Motor neuron (in vitro differentiated cells): ENCODE results near the gene DDX24. TPM values are rescaled to one million over a fixed set of nuclear protein-coding genes. Genes with fewer than 3 reads are reported as not detected.

Source experiments
- ATAC-seq, 8 experiments: fragments of 200-7000 bp; cut with Tn5 transposase; replicated peaks in 6 of 8; 2 replicates each; pipeline ENCODE4 v1.8.0; 2021; ENCODE audit warnings: mild to moderate bottlenecking in 8 of 8, moderate library complexity in 8 of 8
- H3K27ac ChIP-seq, 2 donors: fragments of 250-450 bp; sonication (Bioruptor Pico); 2 replicates each; pipeline ENCODE4 v1.9.0; 2021; ENCODE audit warnings: antibody characterized with exemption in 2 of 2, mild to moderate bottlenecking in 2 of 2, moderate library complexity in 1 of 2
- H3K4me1 ChIP-seq, 2 donors: fragments of 250-450 bp; sonication (Bioruptor Pico); replicated peaks in 1 of 2; 2 replicates each; pipeline ENCODE4 v1.6.1; 2021; ENCODE audit warnings: antibody characterized with exemption in 2 of 2, mild to moderate bottlenecking in 2 of 2, moderate library complexity in 1 of 2
- H3K4me3 ChIP-seq, 5 donors: fragments of 250-450 bp; sonication (Bioruptor Pico); 2 replicates each; pipeline ENCODE4 v1.9.0; 2021; ENCODE audit warnings: antibody characterized with exemption in 5 of 5, mild to moderate bottlenecking in 5 of 5, moderate library complexity in 4 of 5
- whole genome bisulfite sequencing, 10 experiments: fragments of 450-650 bp; shearing (Covaris generic); methylation state at CpG; one replicate each; pipeline ENCODE4 v1.0.0; 2022; 5-methylcytosine and 5-hydroxymethylcytosine counted together
- in situ Hi-C, 9 experiments: fragments of 400-800 bp; cut with MboI; loops; one replicate each; pipeline ENCODE4 v1.15.0; 2021; ENCODE audit warnings: low sequenced_read_pairs in 9 of 9, low pct_unique_long_range_greater_than_20kb in 2 of 9; ENCODE audit not compliant: unreplicated experiment in 9 of 9
- total RNA-seq, 8 experiments: library from RNA; unstranded; fragments of 300-600 nt; gene quantifications; 2 replicates each; pipeline versions ENCODE4 v1.2.3 to v1.2.4, GENCODE V29; 2022

Gene DDX24
- total RNA-seq, 8 experiments from 2014 or later, result 207 to 327 (median 243) TPM

DNA sequence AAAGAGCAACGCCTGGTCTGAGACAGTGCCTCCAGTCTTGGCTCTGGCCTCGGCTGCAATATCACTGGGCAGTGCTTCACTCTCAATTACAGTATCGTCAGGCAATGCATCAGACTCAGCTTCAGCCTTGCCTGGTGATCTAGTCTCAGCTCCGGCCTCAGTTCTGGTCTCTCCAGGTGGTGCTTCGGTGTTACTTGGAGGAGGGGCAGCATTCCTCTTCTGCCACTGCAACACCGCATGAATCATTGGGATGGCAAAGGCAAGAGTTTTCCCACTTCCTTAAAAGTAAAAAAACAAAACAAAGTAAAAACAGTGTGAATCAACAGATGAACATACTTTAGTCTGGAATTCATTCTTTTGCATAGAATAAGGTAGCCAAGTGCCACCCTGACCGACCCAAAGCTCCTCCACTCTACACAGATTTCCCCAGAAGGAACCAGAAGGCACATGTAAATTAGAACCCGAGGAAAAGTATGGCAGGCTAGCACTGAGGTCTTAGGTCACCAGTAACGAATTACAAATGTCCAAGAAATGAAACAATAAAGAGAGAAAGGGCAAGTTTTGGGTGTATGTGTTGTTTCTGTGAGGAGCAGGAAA lies 18.6 kb downstream of the DDX24 start:
- Histone ChIP-seq H3K4me3 (no peak overlapping the region), H3K27ac (no peak overlapping the region), H3K4me1 (peaks cover 0 to 7% of the 10 kb centered on the region in 2 donors)
- in situ Hi-C loops, result no loop called here
- 33 to 100% (median 77%) methylated on average over 1 to 8 of the region's 9 CpGs for WGBS, 10 experiments
- ATAC-seq, result peak in 2 of 8 experiments; percentile 53 to 74

DNA sequence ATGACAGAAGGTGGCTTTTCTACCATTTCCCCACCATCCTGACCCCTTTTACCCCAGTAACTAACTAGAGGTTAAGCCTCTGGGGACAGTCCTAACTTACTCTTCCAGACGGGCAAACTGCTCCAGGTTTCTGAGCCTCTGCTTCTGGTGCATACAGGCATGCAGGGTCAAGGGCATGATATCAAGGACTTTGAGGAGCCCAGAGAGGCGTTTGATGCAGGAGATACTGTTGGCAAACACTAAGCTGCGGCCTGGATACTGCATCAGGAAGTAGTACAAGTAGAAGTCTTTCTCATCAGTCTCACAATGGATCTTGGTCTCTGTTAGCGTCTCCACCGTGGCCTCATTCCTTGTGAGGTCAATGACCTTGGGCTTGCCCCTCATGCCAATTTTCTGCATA lies 21.0 kb downstream of the DDX24 start:
- H3K4me3 ChIP-seq, result no peak overlapping the region
- no peaks in the 10 kb centered on the region for H3K4me1 ChIP-seq
- in situ Hi-C loops, result no loop called here
- H3K27ac ChIP-seq, result no peak overlapping the region
- no peak for ATAC-seq
- WGBS, 10 experiments, result 80 to 100% (median 92%) methylated on average over 1 to 4 of the region's 5 CpGs; no CpG with 5 or more reads in 4 of the 10 experiments

DNA sequence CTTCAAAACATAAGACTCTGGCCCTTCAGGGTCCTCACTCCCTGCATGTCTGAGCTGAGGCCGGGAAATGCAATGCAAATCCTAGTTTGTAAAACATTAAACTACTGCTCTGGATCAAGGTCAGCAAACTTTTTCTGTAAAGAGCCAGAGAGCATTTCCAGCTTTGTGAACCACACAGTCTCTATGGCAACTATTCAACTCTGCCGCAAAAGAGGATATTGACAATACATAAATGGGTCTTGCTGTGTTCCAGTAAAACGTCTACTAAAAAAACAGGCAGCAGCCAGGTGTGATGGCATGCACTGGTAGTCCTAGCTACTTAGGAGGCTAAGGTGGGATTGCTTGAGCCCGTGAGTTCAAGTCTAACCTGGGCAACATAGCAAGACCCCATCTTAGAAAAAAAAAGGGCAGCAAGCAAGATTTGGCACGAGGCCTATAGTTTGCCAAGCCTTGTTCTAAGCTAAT lies 22.3 kb downstream of the DDX24 start:
- Histone ChIP-seq H3K27ac (no peak overlapping the region), H3K4me1 (no peaks in the 10 kb centered on the region), H3K4me3 (no peak overlapping the region)
- ATAC-seq, result peak in 1 of 8 experiments; percentile 66
- WGBS, 10 experiments, result 62 to 100% (median 91%) methylated on average over 2 to 4 of the region's 5 CpGs; no CpG with 5 or more reads in 1 of the 10 experiments
- in situ Hi-C loops, result no loop called here

DNA sequence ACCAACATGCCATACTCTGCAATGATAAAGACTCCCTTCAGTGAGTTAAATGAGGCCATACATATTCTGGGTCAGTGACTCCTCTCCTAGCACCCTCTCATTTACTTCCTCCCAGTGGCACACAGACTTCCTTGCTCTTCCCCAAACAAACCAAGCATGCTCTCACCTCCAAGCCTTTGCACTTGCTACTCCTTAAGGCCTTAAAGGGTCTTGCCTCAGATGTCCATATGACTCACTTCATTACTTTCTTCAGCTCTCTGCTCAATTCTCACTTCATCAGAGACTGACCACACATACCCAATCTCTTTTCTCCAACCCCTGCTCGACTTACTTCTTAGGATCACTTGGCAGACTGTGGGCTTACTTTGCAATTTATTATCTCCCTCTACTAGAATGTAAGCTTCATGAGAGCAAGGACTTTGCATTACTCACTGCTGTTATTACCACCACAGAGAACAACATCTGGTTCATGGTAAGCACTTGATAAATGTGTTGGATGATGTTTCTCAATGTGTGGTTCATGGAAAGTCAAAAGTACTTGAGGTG lies 22.8 kb downstream of the DDX24 start:
- in situ Hi-C loops, result no loop called here
- no peak overlapping the region for H3K4me3 ChIP-seq
- no peak for ATAC-seq
- no peak overlapping the region for H3K27ac ChIP-seq
- 63 to 100% (median 75%) methylated on average over 1 of the region's 1 CpG; no CpG with 5 or more reads in 3 of the 10 experiments for WGBS, 10 experiments
- H3K4me1 ChIP-seq, result no peaks in the 10 kb centered on the region

DNA sequence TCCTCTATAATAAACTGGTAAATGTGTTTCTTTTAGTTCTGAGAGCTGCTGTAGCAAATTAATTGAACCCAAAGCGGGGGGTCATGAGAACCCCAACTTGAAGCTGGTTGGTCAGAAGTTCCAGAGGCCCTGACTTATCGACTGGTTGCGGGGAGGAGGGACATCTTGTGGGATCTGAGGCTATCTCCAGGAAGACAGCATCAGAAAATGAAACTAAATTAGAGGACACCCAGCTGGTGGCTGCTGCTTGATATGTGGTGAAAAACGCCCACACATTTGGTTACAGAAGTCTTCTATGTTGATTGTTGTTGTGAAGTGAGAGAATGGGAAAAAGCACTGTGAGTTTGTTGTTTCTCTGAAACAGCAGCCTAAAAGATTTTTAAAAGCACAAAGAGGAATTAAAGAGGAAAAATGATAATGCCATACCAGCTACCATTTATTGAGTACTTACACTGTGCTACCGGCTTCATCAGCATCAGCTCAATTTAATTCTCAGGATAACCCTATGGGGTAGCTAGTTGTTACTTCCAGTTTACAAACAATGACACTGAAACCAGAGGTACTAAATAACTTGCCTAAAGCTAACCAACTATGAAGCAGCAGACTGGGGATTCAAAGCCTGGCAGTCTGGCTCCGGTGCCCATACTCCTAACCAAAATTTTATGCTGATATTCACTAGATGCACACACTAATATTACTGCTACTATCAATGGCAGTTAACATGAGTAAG lies 24.3 kb downstream of the DDX24 start:
- ATAC-seq, result peak in 1 of 8 experiments; percentile 45
- no peak overlapping the region for H3K27ac ChIP-seq
- H3K4me3 ChIP-seq, result no peak overlapping the region
- peaks cover 0 to 2% of the 10 kb centered on the region in 2 donors for H3K4me1 ChIP-seq
- WGBS, 10 experiments, result 60 to 100% (median 94%) methylated on average over 1 to 6 of the region's 6 CpGs
- in situ Hi-C loops, result no loop called here

DNA sequence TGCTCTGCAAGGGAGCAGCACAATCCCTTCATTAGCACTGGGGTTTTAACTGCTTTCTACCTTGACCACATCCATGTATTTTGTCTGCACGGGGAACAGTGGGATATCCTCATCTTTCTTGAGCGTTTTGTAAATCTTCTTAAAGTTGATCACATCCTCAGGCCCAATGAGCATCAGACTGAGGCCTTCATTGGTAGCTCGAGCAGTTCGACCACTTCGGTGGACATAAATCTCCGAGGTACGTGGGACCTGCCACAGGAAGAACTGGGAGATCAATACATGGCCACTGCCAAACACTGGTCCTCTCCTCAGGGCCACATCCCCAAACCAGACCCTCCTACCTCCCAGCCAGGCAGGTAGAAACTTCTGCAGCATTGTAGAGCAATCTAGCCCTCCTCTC lies 26.1 kb downstream of the DDX24 start:
- Histone ChIP-seq H3K27ac (no peak overlapping the region), H3K4me1 (peaks cover 0 to 12% of the 10 kb centered on the region in 2 donors), H3K4me3 (no peak overlapping the region)
- in situ Hi-C loops, result no loop called here
- no peak for ATAC-seq
- WGBS, 10 experiments, result 95 to 100% (median 100%) methylated on average over 2 to 7 of the region's 7 CpGs; no CpG with 5 or more reads in 5 of the 10 experiments

DNA sequence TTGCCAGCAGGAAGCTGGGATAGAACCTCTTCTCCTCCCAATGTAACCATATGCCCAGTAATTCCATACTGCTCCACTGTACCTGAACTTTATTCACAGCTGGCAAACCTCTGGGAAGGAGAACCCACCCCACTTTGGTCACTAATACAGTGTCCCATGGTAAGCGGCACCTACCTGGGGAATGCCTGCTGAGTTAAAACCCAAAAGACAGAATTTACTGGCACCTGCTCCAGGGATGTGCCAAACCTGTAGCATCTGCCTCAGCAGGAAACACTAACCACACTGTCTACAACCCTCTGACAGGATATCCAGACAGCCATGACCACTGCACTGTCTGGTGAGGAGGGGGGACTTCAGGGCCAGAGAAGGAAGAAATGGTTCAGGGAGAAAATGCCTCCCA lies 26.6 kb downstream of the DDX24 start:
- in situ Hi-C loops, result no loop called here
- no peak for ATAC-seq
- H3K4me3 ChIP-seq, result no peak overlapping the region
- H3K27ac ChIP-seq, result no peak overlapping the region
- H3K4me1 ChIP-seq, result peaks cover 4 to 13% of the 10 kb centered on the region in 2 donors
- 80 to 100% (median 100%) methylated on average over 1 of the region's 1 CpG; no CpG with 5 or more reads in 5 of the 10 experiments for WGBS, 10 experiments

DNA sequence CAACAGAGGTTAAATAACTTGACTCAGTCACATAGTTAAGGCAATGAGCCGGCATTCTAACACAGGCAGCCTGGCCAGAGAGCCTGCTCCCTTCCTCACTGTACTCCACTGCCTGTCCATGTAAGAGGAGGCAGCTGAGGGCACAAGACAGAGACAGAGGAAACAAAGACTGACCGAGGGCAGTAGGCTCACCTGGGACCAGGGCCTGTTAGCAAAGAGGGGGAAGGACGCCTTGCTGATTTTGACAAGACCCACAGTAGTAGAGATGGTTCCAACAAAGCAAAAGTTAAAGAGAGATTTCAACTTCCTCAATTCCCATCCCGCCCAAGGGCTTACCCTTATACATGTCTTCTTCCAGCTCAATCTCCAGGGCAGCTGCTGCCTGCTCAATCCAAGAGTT lies 28.3 kb downstream of the DDX24 start:
- peaks cover 14 to 28% of the 10 kb centered on the region in 2 donors for H3K4me1 ChIP-seq
- H3K27ac ChIP-seq, result no peak overlapping the region
- no peak overlapping the region for H3K4me3 ChIP-seq
- WGBS, 10 experiments, result 67 to 93% (median 88%) methylated on average over 1 to 2 of the region's 4 CpGs; no CpG with 5 or more reads in 6 of the 10 experiments
- no peak for ATAC-seq
- in situ Hi-C loops, result no loop called here

DNA sequence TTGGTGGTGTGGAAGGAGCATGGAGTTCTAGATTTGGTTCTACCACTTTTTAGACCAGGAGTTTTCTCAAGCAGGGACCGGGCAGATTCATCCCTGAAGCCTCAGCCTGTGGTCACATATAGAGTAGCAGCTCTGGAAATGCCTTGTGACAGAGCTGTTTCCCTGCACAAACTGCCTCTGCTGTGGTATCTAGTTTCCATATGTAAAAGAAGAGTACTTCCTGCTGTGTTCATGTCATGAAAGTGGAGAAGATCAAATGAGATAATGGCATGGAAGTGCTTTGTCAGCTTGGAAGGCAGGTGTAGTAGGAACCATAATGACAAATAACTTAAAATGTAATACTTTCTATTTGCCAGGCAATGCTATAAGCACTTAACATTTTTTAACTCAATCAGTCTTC lies 28.8 kb downstream of the DDX24 start:
- in situ Hi-C loops, result no loop called here
- 80 to 88% (median 88%) methylated on average over 1 of the region's 1 CpG; no CpG with 5 or more reads in 7 of the 10 experiments for WGBS, 10 experiments
- peak in 3 of 8 experiments; percentile 36 to 77 (median 61) for ATAC-seq
- peaks cover 14 to 29% of the 10 kb centered on the region in 2 donors for H3K4me1 ChIP-seq
- no peak overlapping the region for H3K4me3 ChIP-seq
- no peak overlapping the region for H3K27ac ChIP-seq

DNA sequence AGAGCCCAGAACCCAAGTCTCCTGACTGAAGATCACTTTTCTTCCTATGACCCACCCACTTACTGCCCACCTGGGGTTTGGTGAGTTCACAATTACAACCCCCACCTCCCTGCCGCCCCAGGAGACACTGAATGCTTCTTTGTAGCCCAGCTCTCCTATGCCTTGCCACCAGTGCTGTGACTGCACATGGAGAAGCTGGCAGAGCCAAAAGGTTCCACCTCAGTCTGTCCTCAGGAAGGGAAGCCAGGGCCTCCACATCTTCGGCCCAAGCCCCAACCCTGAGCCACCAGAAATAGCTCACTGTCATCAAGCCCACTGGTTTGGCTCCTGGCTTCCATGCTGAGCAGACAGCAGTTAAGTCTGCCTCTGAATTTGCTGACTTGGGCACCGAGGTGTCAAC lies 29.2 kb downstream of the DDX24 start:
- Histone ChIP-seq H3K27ac (no peak overlapping the region), H3K4me3 (no peak overlapping the region), H3K4me1 (peaks cover 14 to 29% of the 10 kb centered on the region in 2 donors)
- WGBS, 10 experiments, result 47 to 100% (median 82%) methylated on average over 1 to 3 of the region's 3 CpGs; no CpG with 5 or more reads in 6 of the 10 experiments
- ATAC-seq, result peak in 1 of 8 experiments; percentile 11
- in situ Hi-C loops, result no loop called here

DNA sequence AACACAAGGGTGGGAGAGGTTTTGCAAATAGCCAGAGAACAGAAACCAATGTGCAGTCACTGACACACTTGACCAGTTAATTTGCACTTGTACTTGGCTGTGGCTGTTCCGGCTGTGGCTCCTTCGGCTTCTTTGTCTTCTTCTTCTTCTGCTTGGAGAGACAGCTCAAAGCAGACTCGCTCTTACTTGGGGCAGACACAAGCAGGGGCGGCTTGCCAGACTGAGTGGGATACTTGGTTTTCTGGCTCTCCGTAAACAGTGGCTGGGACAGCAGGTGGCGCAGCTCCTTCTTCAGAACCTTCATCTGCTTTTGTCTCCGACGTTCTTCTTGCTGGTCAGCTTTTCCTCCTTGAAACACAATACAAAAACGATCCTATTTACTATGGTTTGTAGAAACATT lies 29.9 kb downstream of the DDX24 start:
- peak in 1 of 8 experiments; percentile 40 for ATAC-seq
- H3K4me3 ChIP-seq, result no peak overlapping the region
- H3K27ac ChIP-seq, result no peak overlapping the region
- 13 to 82% (median 65%) methylated on average over 2 to 8 of the region's 9 CpGs; no CpG with 5 or more reads in 1 of the 10 experiments for WGBS, 10 experiments
- H3K4me1 ChIP-seq, result peaks cover 14 to 32% of the 10 kb centered on the region in 2 donors
- in situ Hi-C loops, result no loop called here

DNA sequence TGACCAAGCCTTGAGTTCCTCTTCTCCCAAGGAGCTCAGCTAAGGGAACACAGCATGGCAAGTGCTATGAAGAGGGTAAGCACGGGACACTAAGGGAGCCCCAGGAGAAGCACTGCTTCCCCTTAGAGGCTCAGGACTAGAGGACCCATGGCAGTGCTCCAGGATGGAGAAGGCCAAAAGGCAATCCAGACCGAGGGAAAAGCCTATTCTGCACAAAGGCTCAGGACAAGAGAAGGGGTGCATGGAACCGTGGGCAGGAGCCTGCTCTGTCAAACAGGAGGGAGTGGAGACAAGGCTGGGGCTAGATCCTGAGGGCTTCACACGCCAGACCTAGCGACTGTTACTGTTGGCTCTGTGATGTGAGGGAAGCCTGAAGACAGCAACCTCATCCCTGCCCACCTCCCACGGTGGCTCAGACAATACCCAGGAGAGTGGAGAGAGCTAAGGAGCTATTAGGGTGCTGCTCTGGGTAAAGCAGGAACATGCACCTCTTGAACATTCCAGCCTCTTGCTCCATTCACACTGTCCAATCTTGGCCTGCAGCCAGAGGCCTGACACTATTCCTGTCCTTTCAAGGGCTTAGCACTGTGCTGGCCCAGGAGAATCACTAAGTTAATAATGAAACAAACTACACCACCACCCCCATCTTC lies 30.6 kb downstream of the DDX24 start:
- 69 to 96% (median 79%) methylated on average over 2 to 5 of the region's 6 CpGs; no CpG with 5 or more reads in 5 of the 10 experiments for WGBS, 10 experiments
- in situ Hi-C loops, result no loop called here
- Histone ChIP-seq H3K4me1 (peaks cover 14 to 34% of the 10 kb centered on the region in 2 donors), H3K27ac (no peak overlapping the region), H3K4me3 (no peak overlapping the region)
- ATAC-seq, result peak in 1 of 8 experiments; percentile 26

DNA sequence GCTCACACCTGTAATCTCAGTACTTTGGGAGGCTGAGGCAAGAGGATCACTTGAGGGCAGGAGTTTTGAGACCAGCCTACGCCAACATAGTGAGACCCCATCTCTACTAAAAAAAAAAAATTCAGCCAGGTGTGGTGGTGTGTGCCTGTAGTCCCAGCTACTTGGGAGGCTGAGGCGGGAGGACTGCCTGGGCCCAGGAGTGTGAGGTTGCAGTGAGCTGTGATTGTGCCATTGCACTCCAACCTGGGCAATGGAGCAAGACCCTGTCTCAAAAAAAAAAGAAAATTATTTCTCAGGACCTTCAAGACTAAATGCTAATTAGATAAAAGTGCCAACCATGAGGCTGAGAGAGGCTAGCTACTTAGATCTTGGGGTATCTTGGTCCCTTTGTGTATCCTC lies 31.4 kb downstream of the DDX24 start:
- peaks cover 14 to 34% of the 10 kb centered on the region in 2 donors for H3K4me1 ChIP-seq
- 100% methylated on average over 1 to 2 of the region's 2 CpGs; no CpG with 5 or more reads in 6 of the 10 experiments for WGBS, 10 experiments
- in situ Hi-C loops, result no loop called here
- H3K4me3 ChIP-seq, result no peak overlapping the region
- ATAC-seq, result no peak
- no peak overlapping the region for H3K27ac ChIP-seq
